Panc1 (cell line): Measurements from ENCODE around the gene TBX19. TPM values are rescaled to one million over a fixed set of nuclear protein-coding genes. Genes with fewer than 3 reads are reported as not detected.

ENCODE experiments used
- ATAC-seq: fragments of 200-7000 bp; cut with Tn5 transposase; 2 replicates; pipeline ENCODE4 v1.9.1; 2020; ENCODE audit warnings: mild to moderate bottlenecking, moderate library complexity
- BruUV-seq: library from RNA; stranded (reverse); fragments of 400-500 nt; replicated peaks from 2 replicates; lab custom pipeline; 2021; lab: Mats Ljungman, UMichigan
- CTCF ChIA-PET: fragments of 300-600 bp; sonication (Branson Sonifier 250); formaldehyde crosslinking; loops from one replicate; lab custom pipeline; 2022; ENCODE audit warnings: antibody characterized with exemption; lab: Charles Lee
- POLR2A ChIA-PET: fragments of 300-600 bp; sonication (Branson Sonifier 250); formaldehyde crosslinking; loops from one replicate; lab custom pipeline; 2022; ENCODE audit warnings: antibody characterized with exemption; lab: Charles Lee
- DNase-seq: peaks from one replicate; pipeline ENCODE4 v3.0.0-alpha.2; 2010; ENCODE audit warnings: low read depth, low spot score
- H3K27ac ChIP-seq: 2 replicates; pipeline ENCODE4 v1.5.1; 2011; ENCODE audit warnings: mild to moderate bottlenecking, low read length, inconsistent platforms
- H3K27me3 ChIP-seq: fragments of 200-500 bp; sonication (Bioruptor generic); 2 replicates; pipeline ENCODE4 v1.6.0; 2014; ENCODE audit warnings: low read length, inconsistent platforms; ENCODE audit not compliant: control insufficient read depth, insufficient read depth
- H3K36me3 ChIP-seq: fragments of 200-500 bp; sonication (Bioruptor generic); 2 replicates; pipeline ENCODE4 v1.5.1; 2014; ENCODE audit warnings: inconsistent platforms, mild to moderate bottlenecking, low read length, moderate library complexity; ENCODE audit not compliant: control insufficient read depth, insufficient read depth
- H3K4me1 ChIP-seq: 2 replicates; pipeline ENCODE4 v1.5.1; 2011; ENCODE audit warnings: inconsistent platforms, mild to moderate bottlenecking, low read length, moderate library complexity; ENCODE audit not compliant: control insufficient read depth, insufficient read depth
- H3K4me3 ChIP-seq, 2 experiments: 2 replicates each; pipeline ENCODE4 v1.5.1; 2011 to 2012; ENCODE audit warnings: low read depth in 2 of 2, low read length in 2 of 2, mild to moderate bottlenecking in 2 of 2, inconsistent platforms in 1 of 2, moderate library complexity in 1 of 2
- H3K9me3 ChIP-seq: fragments of 200-500 bp; sonication (Bioruptor generic); 2 replicates; pipeline ENCODE4 v1.5.1; 2014; ENCODE audit warnings: low read depth, mild to moderate bottlenecking, inconsistent platforms, low read length, moderate library complexity; ENCODE audit not compliant: control insufficient read depth, insufficient read depth
- CTCF ChIP-seq: fragments of 450-650 bp; IDR thresholded peaks from 2 replicates; pipeline ENCODE4 v1.5.1; 2017; ENCODE audit warnings: mild to moderate bottlenecking
- POLR2AphosphoS5 ChIP-seq: IDR thresholded peaks from 2 replicates; pipeline ENCODE4 v1.6.1; 2012; ENCODE audit warnings: mild to moderate bottlenecking, low read depth, low read length, moderate library complexity
- REST ChIP-seq, 2 experiments: IDR thresholded peaks; 2 replicates each; pipeline ENCODE4 v1.6.1; 2011 to 2012; ENCODE audit warnings: low read depth in 2 of 2, control low read depth in 1 of 2, low read length in 1 of 2, mild to moderate bottlenecking in 1 of 2, moderate library complexity in 1 of 2; ENCODE audit not compliant: insufficient read depth in 1 of 2
- SIN3A ChIP-seq: IDR thresholded peaks from 2 replicates; pipeline ENCODE4 v1.6.1; 2012; ENCODE audit warnings: low read depth, mild to moderate bottlenecking, low read length, moderate library complexity, borderline replicate concordance; ENCODE audit not compliant: insufficient read depth
- TCF7L2 ChIP-seq: IDR thresholded peaks from 2 replicates; pipeline ENCODE4 v1.6.1; 2011; ENCODE audit warnings: mild to moderate bottlenecking, low read depth, low read length, inconsistent platforms
- in situ Hi-C: cut with HindIII; loops from 2 replicates; pipeline ENCODE4 v1.10.0; 2016; ENCODE audit warnings: low sequenced_read_pairs, low pct_unique_long_range_greater_than_20kb
- intact Hi-C: fragments of 100-400 bp; cut with micrococcal nuclease; formaldehyde crosslinking; loops from one replicate; pipeline ENCODE4 v1.10.0; 2022; ENCODE audit not compliant: unreplicated experiment
- total RNA-seq: library from RNA; stranded (reverse); gene quantifications from one replicate; pipeline ENCODE4 v1.2.1, GENCODE V29; 2021; ENCODE audit not compliant: unreplicated experiment

The TBX19 gene
- total RNA-seq, 1 experiment from 2014 or later: 2.2 TPM

GRCh38 chr1:168264296-168264695 lies 16.4 kb upstream of the TBX19 start:
- no peaks in the 10 kb centered on the region for H3K4me1 ChIP-seq
- CTCF ChIA-PET: no interaction called here
- no peak overlapping the region for H3K4me3 ChIP-seq
- no peaks in the 10 kb centered on the region for H3K36me3 ChIP-seq
- H3K27ac ChIP-seq: no peak overlapping the region
- intact Hi-C loops: no loop called here
- H3K27me3 ChIP-seq: no peaks in the 10 kb centered on the region
- BruUV-seq: no TSS peak
- TF ChIP-seq POLR2AphosphoS5 (no peak), REST (IDR thresholded peaks at IDR 0.05; ENCODE audit: insufficient read depth in 1 of 2, low read depth in 2 of 2, low read length in 1 of 2) (no peak), SIN3A (no peak), TCF7L2 (no peak), CTCF (no peak)
- in situ Hi-C loops: no loop called here
- no peaks in the 10 kb centered on the region for H3K9me3 ChIP-seq
- POLR2A ChIA-PET: no interaction called here
- no peak for DNase-seq
- ATAC-seq: no peak

DNA sequence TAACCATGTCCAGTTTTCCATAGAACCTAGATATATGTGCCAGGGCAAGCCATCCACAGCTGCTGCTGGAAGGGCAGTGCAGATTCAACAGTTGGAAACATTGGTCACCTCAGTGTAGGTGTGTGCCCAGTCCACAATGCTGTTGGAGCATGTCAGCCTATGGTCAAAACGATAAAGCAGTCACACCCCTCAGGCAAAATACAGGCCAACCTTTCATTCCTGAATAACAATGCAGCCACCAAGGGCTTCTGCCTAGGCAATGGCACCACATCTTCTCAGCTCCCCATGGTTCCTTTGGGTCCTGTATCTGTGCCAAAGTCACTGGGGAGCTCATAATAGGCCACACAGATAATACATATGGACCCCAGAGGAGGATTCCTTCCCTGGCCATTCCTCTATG lies 15.1 kb upstream of the TBX19 start:
- intact Hi-C loops: no loop called here
- Histone ChIP-seq H3K4me1 (no peaks in the 10 kb centered on the region), H3K4me3 (no peak overlapping the region), H3K9me3 (no peaks in the 10 kb centered on the region), H3K36me3 (no peaks in the 10 kb centered on the region), H3K27me3 (no peaks in the 10 kb centered on the region), H3K27ac (no peak overlapping the region)
- ATAC-seq (no peak), DNase-seq (no peak)
- TF ChIP-seq CTCF: no peak
- TF ChIP-seq REST (IDR thresholded peaks at IDR 0.05; ENCODE audit: insufficient read depth in 1 of 2, low read depth in 2 of 2, low read length in 1 of 2): no peak
- TF ChIP-seq POLR2AphosphoS5: no peak
- no peak for TF ChIP-seq SIN3A
- no peak for TF ChIP-seq TCF7L2
- CTCF ChIA-PET: no interaction called here
- POLR2A ChIA-PET: no interaction called here
- in situ Hi-C loops: no loop called here
- no TSS peak for BruUV-seq
